WERI-Rb-1 (cell line): Measurements from ENCODE around the gene ITPKA.

Experiments used
- DNase-seq: peaks from one replicate; pipeline ENCODE4 v3.0.0-alpha.2; 2020
- H3K27ac ChIP-seq: fragments of 250-450 bp; sonication (Bioruptor Pico); 2 replicates; pipeline ENCODE4 v1.5.1; 2020; ENCODE audit warnings: mild to moderate bottlenecking, moderate library complexity
- H3K27me3 ChIP-seq: fragments of 250-450 bp; sonication (Bioruptor Pico); 2 replicates; pipeline ENCODE4 v1.5.1; 2021; ENCODE audit warnings: mild to moderate bottlenecking, low read depth, moderate library complexity; ENCODE audit not compliant: insufficient read depth, severe bottlenecking
- H3K36me3 ChIP-seq: fragments of 250-450 bp; sonication (Bioruptor Pico); 2 replicates; pipeline ENCODE4 v1.5.1; 2020; ENCODE audit warnings: mild to moderate bottlenecking, moderate library complexity
- H3K4me3 ChIP-seq: 2 replicates; pipeline ENCODE4 v1.5.1; 2011; ENCODE audit warnings: low read depth, mild to moderate bottlenecking, control low read depth, low read length
- H3K9me3 ChIP-seq: fragments of 250-450 bp; sonication (Bioruptor Pico); 2 replicates; pipeline ENCODE4 v1.5.1; 2021; ENCODE audit warnings: mild to moderate bottlenecking, moderate library complexity; ENCODE audit not compliant: severe bottlenecking
- TF ChIP-seq, protein P1 (sequence below): IDR thresholded peaks from 2 replicates; pipeline ENCODE4 v1.5.1; 2011; ENCODE audit warnings: low read depth, mild to moderate bottlenecking, control low read depth, inconsistent platforms, low read length

The ITPKA gene

DNA sequence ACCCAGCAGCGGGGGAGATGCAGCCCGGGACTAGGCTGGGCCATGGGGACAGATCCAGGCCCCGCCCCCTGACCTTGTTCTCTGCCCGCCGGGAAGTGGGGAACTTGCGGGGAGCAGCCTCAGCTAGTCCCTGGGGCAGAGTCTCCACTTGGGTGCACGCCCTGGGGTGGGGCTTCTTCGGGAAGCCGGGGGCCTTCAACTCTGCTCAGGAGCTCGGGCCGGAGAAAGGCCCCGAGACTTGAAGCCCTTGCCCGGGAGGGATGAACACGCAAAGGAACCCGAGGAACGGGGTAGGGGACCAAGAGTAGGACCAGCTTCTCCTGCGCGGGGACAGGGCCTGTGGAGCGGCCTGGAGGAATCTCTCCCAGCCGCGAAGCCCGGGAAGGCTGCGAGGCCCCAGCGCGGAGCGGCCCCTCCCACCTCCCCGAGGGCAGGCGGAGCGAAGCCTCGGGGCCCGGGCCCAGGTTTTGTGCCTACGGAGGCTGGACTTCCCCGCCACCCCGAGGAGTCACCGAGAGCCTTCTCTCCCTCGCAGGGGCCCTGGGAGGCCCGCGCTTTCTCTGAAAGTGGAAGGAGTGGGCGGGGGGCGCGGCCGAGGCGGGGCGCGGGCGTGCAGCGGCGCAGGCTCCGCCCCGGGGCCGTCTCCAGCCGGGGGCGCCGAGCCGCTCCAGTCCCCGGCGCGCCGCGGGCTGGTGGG is at the start of gene ITPKA:
Gene ITPKA, plus strand, starts transcription at position 670 of the 697 bp plus-strand sequence. CDS start 54 bp downstream, outside the sequence.
- peak within 1 kb of the TSS; percentile 85 for H3K27ac ChIP-seq
- no peaks in the 10 kb centered on the region for H3K9me3 ChIP-seq
- no peaks in the 10 kb centered on the region for H3K36me3 ChIP-seq
- DNase-seq: peak; percentile 94
- TF ChIP-seq, protein P1, sequence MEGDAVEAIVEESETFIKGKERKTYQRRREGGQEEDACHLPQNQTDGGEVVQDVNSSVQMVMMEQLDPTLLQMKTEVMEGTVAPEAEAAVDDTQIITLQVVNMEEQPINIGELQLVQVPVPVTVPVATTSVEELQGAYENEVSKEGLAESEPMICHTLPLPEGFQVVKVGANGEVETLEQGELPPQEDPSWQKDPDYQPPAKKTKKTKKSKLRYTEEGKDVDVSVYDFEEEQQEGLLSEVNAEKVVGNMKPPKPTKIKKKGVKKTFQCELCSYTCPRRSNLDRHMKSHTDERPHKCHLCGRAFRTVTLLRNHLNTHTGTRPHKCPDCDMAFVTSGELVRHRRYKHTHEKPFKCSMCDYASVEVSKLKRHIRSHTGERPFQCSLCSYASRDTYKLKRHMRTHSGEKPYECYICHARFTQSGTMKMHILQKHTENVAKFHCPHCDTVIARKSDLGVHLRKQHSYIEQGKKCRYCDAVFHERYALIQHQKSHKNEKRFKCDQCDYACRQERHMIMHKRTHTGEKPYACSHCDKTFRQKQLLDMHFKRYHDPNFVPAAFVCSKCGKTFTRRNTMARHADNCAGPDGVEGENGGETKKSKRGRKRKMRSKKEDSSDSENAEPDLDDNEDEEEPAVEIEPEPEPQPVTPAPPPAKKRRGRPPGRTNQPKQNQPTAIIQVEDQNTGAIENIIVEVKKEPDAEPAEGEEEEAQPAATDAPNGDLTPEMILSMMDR: no peak
- no peaks in the 10 kb centered on the region for H3K27me3 ChIP-seq
- peak within 1 kb of the TSS; percentile 70 for H3K4me3 ChIP-seq

DNA sequence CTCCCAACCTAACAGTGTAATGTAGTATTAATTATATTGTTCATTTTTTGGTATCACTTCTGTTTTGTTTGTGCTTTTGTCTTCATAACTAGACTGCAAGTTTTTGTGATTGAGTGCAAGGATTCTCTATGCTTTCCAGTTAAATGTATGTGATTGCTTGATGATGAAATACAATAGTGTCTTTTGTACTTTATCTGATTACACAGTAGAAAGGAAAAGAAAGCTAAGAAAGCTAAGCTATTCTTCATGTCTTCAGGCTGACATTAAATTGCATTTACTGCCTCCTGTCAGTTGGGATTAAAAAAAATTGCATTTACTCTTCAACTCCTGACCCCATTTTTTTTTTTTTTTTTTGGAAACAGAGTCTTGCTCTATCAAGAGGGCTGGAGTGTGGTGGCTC is 48.3 kb upstream of the ITPKA start:
- no peak overlapping the region for H3K27ac ChIP-seq
- no peaks in the 10 kb centered on the region for H3K9me3 ChIP-seq
- H3K4me3 ChIP-seq: no peak overlapping the region
- TF ChIP-seq, protein P1: no peak
- no peak for DNase-seq
- H3K36me3 ChIP-seq: peaks cover 48% of the 10 kb centered on the region
- H3K27me3 ChIP-seq: no peaks in the 10 kb centered on the region

DNA sequence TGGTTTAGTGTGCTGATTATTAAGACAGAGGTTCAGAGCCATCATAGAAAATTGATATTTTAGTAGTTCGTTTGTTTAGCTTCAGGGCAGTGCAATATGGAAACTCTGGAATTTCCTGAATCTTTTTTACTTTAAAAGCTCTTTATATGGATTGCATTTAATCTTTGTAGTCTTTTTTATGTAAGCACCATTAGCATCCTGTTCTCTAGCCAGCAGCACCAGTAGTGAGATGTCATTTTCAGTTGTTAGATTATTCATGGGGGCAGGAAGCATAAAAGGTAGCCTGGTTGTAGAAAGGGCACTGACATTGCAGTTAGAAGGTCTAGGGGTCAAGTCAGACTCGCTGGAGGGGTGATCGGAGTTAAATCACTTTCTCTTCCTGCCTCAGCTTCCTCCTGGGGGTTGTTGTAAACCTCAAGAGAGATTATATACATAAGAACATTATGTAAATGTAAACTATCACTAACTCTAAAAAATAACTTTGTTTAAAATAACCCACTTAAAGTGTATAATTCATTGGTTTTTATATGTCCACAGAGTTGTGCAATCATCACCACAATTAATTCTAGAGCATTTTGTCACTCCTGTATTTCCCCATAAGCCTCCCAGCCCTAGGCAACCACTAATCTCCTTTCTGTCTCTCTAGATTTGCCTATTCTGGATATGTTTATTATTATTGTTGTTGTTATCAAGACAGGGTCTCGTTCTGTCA is 31.4 kb upstream of the ITPKA start:
- Histone ChIP-seq H3K27ac (no peak overlapping the region), H3K27me3 (no peaks in the 10 kb centered on the region), H3K9me3 (no peaks in the 10 kb centered on the region), H3K4me3 (no peak overlapping the region), H3K36me3 (peaks cover 75% of the 10 kb centered on the region)
- no peak for DNase-seq
- TF ChIP-seq, protein P1: no peak

DNA sequence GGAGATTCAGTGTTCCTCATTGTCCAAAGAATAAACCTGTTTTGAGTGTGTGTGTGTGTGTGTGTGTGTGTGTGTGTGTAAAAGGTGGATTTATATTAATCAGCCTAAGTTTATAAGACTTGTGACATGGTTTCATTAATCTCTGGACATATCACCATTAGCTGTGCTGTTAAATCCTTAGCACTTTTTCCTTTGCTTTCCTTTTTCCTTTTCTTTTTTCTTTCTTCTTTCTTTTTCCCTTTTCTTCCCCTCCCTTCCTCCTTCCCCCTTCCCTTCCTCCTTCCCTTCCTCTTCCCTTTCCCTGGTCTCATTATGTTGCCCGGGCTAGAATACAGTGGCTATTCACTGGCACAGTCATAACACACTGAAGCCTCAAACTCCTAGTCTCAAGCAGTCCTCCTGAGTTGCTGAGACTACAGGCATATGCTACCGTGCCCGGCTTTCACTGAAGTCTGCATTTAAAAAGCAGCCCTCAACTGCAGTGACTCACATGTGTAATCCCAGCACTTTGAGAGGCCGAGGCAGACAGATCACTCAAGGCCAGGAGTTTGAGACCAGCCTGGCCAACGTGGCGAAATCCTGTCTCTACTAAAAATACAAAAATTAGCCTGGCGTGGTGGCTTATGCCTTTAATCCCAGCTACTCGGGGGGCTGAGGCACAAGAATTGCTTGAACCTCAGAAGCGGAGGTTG is 28.6 kb upstream of the ITPKA start:
- no peak overlapping the region for H3K27ac ChIP-seq
- no peaks in the 10 kb centered on the region for H3K9me3 ChIP-seq
- H3K27me3 ChIP-seq: no peaks in the 10 kb centered on the region
- peaks cover 78% of the 10 kb centered on the region for H3K36me3 ChIP-seq
- TF ChIP-seq, protein P1: no peak
- no peak for DNase-seq
- H3K4me3 ChIP-seq: no peak overlapping the region

DNA sequence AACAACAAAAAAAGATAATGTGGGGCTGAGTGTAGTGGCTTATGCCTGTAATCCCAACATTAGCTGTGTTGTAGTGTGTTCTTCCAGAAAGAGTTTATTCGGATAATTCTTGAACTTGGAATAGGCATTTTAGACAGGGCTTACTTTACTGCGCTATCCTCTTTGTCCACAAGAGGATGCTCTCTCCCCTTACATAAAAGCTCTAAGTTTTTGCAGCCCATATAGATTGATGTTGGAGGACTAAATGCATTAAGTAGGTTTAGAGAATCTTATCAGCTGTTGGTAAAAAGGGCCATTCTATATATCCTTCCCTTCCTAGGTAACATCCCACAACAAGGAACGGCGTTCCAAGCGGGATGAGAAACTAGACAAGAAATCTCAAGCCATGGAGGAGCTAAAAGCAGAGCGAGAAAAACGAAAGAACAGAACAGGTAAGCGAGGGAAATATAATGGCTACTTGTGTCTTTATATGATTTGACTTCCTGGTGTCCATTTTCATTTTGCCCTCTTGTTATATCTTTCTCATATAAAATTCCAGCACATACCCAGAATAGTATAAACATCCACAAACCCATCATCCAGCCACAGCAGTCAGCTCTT is 27.8 kb upstream of the ITPKA start:
- DNase-seq: peak; percentile 16
- peaks cover 82% of the 10 kb centered on the region for H3K36me3 ChIP-seq

More for the DNA sequence above, 27.8 kb upstream of the ITPKA start:
- TF ChIP-seq, protein P1: peak; percentile 89
- Histone ChIP-seq H3K9me3 (no peaks in the 10 kb centered on the region), H3K27ac (no peak overlapping the region), H3K4me3 (no peak overlapping the region), H3K27me3 (no peaks in the 10 kb centered on the region)
